Calu3 (cell line): ENCODE data around the gene ULK3. TPM values are rescaled to one million over a fixed set of nuclear protein-coding genes. Genes with fewer than 3 reads are reported as not detected.

Experiments used
- BruUV-seq: library from RNA; stranded (reverse); fragments of 400-500 nt; replicated peaks from 2 replicates; lab custom pipeline; 2021; lab: Mats Ljungman, UMichigan
- CTCF ChIA-PET: fragments of 300-600 bp; sonication (Branson Sonifier 250); formaldehyde crosslinking; loops from one replicate; lab custom pipeline; 2022; ENCODE audit warnings: antibody characterized with exemption; lab: Charles Lee
- DNase-seq: peaks from one replicate; pipeline ENCODE4 v3.0.0; 2022
- H3K27ac Mint-ChIP-seq: one replicate; pipeline ENCODE4 v1.8.0; 2022; ENCODE audit warnings: mixed read lengths; ENCODE audit not compliant: unreplicated experiment
- H3K27me3 Mint-ChIP-seq: one replicate; pipeline ENCODE4 v1.8.0; 2022; ENCODE audit warnings: mixed read lengths; ENCODE audit not compliant: unreplicated experiment
- H3K36me3 Mint-ChIP-seq: one replicate; pipeline ENCODE4 v1.8.0; 2022; ENCODE audit warnings: mild to moderate bottlenecking, moderate library complexity, mixed read lengths; ENCODE audit not compliant: insufficient read depth, unreplicated experiment
- H3K4me1 Mint-ChIP-seq: one replicate; pipeline ENCODE4 v1.8.0; 2022; ENCODE audit warnings: mild to moderate bottlenecking, low read depth, mixed read lengths; ENCODE audit not compliant: unreplicated experiment
- H3K4me3 Mint-ChIP-seq: one replicate; pipeline ENCODE4 v1.8.0; 2022; ENCODE audit warnings: mild to moderate bottlenecking, low read depth, moderate library complexity, mixed read lengths; ENCODE audit not compliant: unreplicated experiment
- H3K9me3 Mint-ChIP-seq: one replicate; pipeline ENCODE4 v1.8.0; 2022; ENCODE audit warnings: low read depth, mixed read lengths; ENCODE audit not compliant: unreplicated experiment
- intact Hi-C: fragments of 100-400 bp; cut with micrococcal nuclease; formaldehyde crosslinking; loops from one replicate; pipeline ENCODE4 v1.10.0; 2022; ENCODE audit not compliant: unreplicated experiment
- total RNA-seq: library from RNA; stranded (reverse); gene quantifications from 2 replicates; pipeline ENCODE4 v1.2.3, GENCODE V29; 2022
- TF ChIP-seq, protein P1 (sequence below): fragments of 200-600 bp; IDR thresholded peaks from one replicate; pipeline ENCODE4 v1.8.0; 2022; ENCODE audit warnings: antibody characterized with exemption; ENCODE audit not compliant: unreplicated experiment

ULK3 gene
- total RNA-seq, 1 experiment from 2014 or later = 33.8 TPM

GRCh38 chr15:74866090-74866489, 23.1 kb upstream of the ULK3 start:
- no TSS peak for BruUV-seq
- TF ChIP-seq, protein P1, sequence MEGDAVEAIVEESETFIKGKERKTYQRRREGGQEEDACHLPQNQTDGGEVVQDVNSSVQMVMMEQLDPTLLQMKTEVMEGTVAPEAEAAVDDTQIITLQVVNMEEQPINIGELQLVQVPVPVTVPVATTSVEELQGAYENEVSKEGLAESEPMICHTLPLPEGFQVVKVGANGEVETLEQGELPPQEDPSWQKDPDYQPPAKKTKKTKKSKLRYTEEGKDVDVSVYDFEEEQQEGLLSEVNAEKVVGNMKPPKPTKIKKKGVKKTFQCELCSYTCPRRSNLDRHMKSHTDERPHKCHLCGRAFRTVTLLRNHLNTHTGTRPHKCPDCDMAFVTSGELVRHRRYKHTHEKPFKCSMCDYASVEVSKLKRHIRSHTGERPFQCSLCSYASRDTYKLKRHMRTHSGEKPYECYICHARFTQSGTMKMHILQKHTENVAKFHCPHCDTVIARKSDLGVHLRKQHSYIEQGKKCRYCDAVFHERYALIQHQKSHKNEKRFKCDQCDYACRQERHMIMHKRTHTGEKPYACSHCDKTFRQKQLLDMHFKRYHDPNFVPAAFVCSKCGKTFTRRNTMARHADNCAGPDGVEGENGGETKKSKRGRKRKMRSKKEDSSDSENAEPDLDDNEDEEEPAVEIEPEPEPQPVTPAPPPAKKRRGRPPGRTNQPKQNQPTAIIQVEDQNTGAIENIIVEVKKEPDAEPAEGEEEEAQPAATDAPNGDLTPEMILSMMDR = no peak
- no peak for DNase-seq
- Mint-ChIP-seq H3K4me1 (peaks cover 75% of the 10 kb centered on the region), H3K27me3 (no peaks in the 10 kb centered on the region), H3K4me3 (no peak overlapping the region), H3K27ac (peak overlapping the region; percentile 60), H3K36me3 (peaks cover 38% of the 10 kb centered on the region), H3K9me3 (no peaks in the 10 kb centered on the region)
- CTCF ChIA-PET = interaction anchor here (0.8 kb wide), 1 partner anchor 18 kb away, joined by 3 read pairs; no protein-coding TSS in a partner anchor
- intact Hi-C loops = no loop called here

- peaks cover 67% of the 10 kb centered on the region for H3K4me1 Mint-ChIP-seq
- intact Hi-C loops = no loop called here
These were observed 22.4 kb upstream of the ULK3 start for GRCh38 chr15:74865316-74865715.

DNA sequence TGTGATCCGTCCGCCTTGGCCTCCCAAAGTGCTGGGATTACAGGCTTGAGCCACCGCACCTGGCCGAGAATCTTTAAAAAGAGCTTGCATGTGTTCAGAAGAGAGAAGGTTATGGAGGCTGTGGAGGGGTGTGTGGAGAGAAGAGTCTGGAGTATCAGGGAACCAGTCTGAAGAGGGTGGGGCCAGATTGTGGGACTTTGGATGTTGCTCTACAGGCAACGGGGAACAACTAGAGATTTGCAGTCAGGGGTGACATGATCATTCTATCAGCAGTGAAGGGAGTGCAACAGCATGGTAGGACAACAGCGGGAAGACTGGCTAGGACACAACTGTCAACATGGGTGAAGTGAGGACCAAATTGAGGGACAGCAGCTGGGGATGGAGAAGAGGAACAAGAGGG, 21.3 kb upstream of the ULK3 start:
- Mint-ChIP-seq H3K27me3 (no peaks in the 10 kb centered on the region), H3K9me3 (no peaks in the 10 kb centered on the region), H3K27ac (no peak overlapping the region), H3K4me1 (peaks cover 59% of the 10 kb centered on the region), H3K36me3 (peaks cover 26% of the 10 kb centered on the region), H3K4me3 (peak overlapping the region; percentile 4)
- CTCF ChIA-PET = interaction anchor here (0.7 to 1.1 kb wide), 3 partner anchors 26 to 243 kb away, joined by 3 to 7 read pairs (median 3); partner anchors contain the start of gene MPI
- intact Hi-C loops = no loop called here
- TF ChIP-seq, protein P1 = no peak
- no peak for DNase-seq
- BruUV-seq = no TSS peak

More at GRCh38 chr15:74865316-74865715, 22.4 kb upstream of the ULK3 start:
- TF ChIP-seq, protein P1 = no peak
- Mint-ChIP-seq H3K36me3 (peaks cover 31% of the 10 kb centered on the region), H3K9me3 (no peaks in the 10 kb centered on the region), H3K27me3 (no peaks in the 10 kb centered on the region), H3K4me3 (peak overlapping the region; percentile 32), H3K27ac (peak overlapping the region; percentile 60)
- CTCF ChIA-PET = interaction anchor here (0.7 to 1.1 kb wide), 3 partner anchors 19 to 76 kb away, joined by 3 read pairs; partner anchors contain the start of gene MPI
- DNase-seq = no peak
- no TSS peak for BruUV-seq

DNA sequence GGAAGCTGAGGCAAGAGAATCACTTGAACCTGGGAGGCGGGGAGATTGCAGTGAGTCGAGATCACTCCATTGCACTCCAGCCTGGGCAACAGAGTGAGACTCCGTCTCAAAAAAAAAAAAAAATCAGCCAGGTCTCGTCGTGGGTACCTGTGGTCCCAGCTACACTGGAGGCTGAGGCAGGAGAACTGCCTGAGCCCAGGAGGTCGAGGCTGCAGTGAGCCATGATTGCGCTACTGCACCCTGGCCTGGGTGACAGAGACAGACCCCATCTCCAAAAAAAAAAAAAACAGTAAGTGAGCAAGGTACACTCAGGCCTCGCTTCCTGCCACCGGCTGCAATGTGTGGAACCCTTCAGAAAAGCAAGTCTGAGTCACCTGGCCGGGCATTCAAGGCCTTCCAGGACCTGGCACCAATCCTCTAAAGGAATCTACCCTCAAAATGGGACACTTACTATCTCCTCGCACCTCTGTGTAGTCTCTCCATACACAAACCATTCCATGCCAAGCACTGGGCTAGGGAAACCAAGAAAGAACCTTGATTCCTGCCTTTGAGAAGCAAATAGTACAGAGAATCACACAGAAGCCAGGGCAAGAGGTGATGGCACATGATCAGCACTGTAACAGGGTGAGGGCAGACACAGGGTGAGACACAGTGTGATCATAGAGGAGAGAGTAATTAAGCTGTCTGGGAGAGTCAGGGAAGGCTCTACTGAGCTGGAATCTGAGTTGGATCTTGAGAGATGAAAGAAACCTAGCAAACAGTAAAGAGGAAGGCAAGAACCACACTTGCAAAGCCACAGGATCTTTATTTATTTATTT, 20.5 kb upstream of the ULK3 start:
- peaks cover 26% of the 10 kb centered on the region for H3K36me3 Mint-ChIP-seq
- no TSS peak for BruUV-seq
- CTCF ChIA-PET = interaction anchor here (0.7 kb wide), 1 partner anchor 53 kb away, joined by 3 read pairs; no protein-coding TSS in a partner anchor
- peak overlapping the region; percentile 3 for H3K27ac Mint-ChIP-seq
- intact Hi-C loops = no loop called here
- H3K9me3 Mint-ChIP-seq = no peaks in the 10 kb centered on the region
- H3K4me3 Mint-ChIP-seq = no peak overlapping the region
- TF ChIP-seq, protein P1 = no peak
- no peaks in the 10 kb centered on the region for H3K27me3 Mint-ChIP-seq
- H3K4me1 Mint-ChIP-seq = peaks cover 65% of the 10 kb centered on the region
- no peak for DNase-seq
